ENCODE measurements around the gene ZNF570. TPM values are rescaled to one million over a fixed set of nuclear protein-coding genes. Genes with fewer than 3 reads are reported as not detected.

The ZNF570 gene
- total and polyA plus RNA-seq, 9 of the 15 experiments (the other 6 are each of a cell fraction or from before 2014, with no cell fraction given), result 0.09 to 0.95 (median 0.38) TPM

DNA sequence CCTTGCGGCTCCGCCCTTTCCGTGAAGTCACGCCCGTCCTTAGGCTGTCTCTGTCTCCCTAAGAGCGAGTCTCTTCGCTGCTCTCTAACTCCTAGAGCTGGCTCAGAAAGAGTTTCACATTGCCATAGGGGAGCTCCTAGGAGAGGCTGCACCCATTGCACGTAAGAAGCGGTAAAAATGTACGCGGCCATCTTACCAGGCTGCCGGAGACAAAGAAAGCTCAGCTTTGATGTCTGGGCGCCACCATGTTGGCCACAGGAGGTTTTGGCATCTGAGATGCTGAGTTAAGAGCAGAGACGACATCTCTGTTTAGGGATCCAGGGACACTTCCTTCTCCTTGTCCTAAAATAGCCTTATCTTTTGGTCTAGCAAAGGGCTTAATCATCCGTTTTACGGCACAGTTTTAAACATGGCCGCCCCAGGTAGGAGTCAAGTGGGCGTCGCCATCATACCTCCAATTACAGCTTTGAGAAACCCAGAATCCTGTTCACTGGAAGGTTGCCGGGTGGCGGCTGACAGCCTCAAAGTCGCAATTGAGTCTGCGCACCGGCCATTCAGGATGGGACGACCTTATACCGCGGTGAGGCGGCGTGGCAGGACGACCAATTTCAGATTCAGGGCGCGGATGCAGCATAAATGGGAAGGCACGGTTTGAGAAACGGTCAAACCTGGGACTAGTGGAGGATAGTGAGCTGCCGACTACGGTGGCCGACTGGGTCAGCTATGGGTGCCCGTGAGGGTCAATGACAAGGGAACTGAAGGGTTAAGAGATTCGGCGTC, 37.4 kb downstream of the ZNF570 start, which contains the start of gene ZNF793 (continued):
- TF ChIP-seq, protein P1, sequence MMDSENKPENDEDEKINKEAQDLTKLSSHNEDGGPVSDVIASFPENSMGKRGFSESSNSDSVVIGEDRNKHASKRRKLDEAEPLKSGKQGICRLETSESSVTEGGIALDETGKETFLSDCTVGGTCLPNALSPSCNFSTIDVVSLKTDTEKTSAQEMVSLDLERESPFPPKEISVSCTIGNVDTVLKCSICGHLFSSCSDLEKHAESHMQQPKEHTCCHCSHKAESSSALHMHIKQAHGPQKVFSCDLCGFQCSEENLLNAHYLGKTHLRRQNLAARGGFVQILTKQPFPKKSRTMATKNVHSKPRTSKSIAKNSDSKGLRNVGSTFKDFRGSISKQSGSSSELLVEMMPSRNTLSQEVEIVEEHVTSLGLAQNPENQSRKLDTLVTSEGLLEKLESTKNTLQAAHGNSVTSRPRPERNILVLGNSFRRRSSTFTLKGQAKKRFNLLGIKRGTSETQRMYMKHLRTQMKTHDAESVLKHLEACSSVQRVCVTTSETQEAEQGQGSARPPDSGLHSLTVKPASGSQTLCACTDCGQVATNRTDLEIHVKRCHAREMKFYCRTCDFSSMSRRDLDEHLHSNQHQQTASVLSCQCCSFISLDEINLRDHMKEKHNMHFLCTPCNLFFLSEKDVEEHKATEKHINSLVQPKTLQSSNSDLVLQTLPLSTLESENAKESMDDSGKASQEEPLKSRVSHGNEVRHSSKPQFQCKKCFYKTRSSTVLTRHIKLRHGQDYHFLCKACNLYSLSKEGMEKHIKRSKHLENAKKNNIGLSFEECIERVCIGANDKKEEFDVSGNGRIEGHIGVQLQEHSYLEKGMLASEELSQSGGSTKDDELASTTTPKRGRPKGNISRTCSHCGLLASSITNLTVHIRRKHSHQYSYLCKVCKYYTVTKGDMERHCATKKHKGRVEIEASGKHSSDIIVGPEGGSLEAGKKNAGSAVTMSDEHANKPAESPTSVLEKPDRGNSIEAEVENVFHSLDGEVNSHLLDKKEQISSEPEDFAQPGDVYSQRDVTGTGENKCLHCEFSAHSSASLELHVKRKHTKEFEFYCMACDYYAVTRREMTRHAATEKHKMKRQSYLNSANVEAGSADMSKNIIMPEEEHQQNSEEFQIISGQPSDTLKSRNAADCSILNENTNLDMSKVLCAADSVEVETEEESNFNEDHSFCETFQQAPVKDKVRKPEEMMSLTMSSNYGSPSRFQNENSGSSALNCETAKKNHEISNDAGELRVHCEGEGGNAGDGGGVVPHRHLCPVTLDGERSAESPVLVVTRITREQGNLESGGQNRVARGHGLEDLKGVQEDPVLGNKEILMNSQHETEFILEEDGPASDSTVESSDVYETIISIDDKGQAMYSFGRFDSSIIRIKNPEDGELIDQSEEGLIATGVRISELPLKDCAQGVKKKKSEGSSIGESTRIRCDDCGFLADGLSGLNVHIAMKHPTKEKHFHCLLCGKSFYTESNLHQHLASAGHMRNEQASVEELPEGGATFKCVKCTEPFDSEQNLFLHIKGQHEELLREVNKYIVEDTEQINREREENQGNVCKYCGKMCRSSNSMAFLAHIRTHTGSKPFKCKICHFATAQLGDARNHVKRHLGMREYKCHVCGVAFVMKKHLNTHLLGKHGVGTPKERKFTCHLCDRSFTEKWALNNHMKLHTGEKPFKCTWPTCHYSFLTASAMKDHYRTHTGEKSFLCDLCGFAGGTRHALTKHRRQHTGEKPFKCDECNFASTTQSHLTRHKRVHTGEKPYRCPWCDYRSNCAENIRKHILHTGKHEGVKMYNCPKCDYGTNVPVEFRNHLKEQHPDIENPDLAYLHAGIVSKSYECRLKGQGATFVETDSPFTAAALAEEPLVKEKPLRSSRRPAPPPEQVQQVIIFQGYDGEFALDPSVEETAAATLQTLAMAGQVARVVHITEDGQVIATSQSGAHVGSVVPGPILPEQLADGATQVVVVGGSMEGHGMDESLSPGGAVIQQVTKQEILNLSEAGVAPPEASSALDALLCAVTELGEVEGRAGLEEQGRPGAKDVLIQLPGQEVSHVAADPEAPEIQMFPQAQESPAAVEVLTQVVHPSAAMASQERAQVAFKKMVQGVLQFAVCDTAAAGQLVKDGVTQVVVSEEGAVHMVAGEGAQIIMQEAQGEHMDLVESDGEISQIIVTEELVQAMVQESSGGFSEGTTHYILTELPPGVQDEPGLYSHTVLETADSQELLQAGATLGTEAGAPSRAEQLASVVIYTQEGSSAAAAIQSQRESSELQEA (IDR thresholded peaks at IDR 0.05; ENCODE audit: low read depth), result peak; percentile 82
- TF ChIP-seq KLF16 (IDR thresholded peaks at IDR 0.05) (0 out of 2 replicates have a peak, but pooled peaks have one; percentile 20), SMAD3 (CRISPR knock-in tag; conservative IDR thresholded peaks at IDR 0.05) (no peak)
